HepG2 (cell line): ENCODE data around the gene GADD45GIP1. TPM values are rescaled to one million over a fixed set of nuclear protein-coding genes. Genes with fewer than 3 reads are reported as not detected.

Experiments used
- EHMT2 ChIP-seq: fragments of 200-600 bp; sonication (generic); IDR thresholded peaks from 2 replicates; pipeline ENCODE4 v1.7.0; 2017; ENCODE audit warnings: antibody characterized with exemption, low read depth, low read length, borderline replicate concordance
- GPBP1L1 ChIP-seq: sonication (generic); formaldehyde crosslinking; IDR thresholded peaks from 2 replicates; pipeline ENCODE4 v1.5.0; 2020; ENCODE audit warnings: mild to moderate bottlenecking, missing genetic modification reagents
- HHEX ChIP-seq: IDR thresholded peaks from 2 replicates; pipeline ENCODE4 v1.6.1; 2016; ENCODE audit warnings: control low read depth
- HMGXB3 ChIP-seq: sonication (generic); formaldehyde crosslinking; IDR thresholded peaks from 2 replicates; pipeline ENCODE4 v1.4.0; 2020; ENCODE audit warnings: missing genetic modification reagents, borderline replicate concordance
- MEF2D ChIP-seq: sonication (generic); formaldehyde crosslinking; IDR thresholded peaks from 2 replicates; pipeline ENCODE4 v1.5.1; 2020; ENCODE audit warnings: mild to moderate bottlenecking, missing genetic modification reagents
- NCOR1 ChIP-seq: fragments of 200-600 bp; sonication (generic); IDR thresholded peaks from 2 replicates; pipeline ENCODE4 v1.7.0; 2017; ENCODE audit warnings: antibody characterized with exemption, low read length, borderline replicate concordance
- PLSCR1 ChIP-seq: sonication (generic); formaldehyde crosslinking; IDR thresholded peaks from 2 replicates; pipeline ENCODE4 v1.5.0; 2020; ENCODE audit warnings: missing genetic modification reagents, mild to moderate bottlenecking, borderline replicate concordance
- SSRP1 ChIP-seq: IDR thresholded peaks from 2 replicates; pipeline ENCODE4 v1.6.1; 2016; ENCODE audit warnings: control low read depth
- ZBTB34 ChIP-seq: sonication (generic); formaldehyde crosslinking; IDR thresholded peaks from 2 replicates; pipeline ENCODE4 v1.8.0; 2022; ENCODE audit warnings: mild to moderate bottlenecking, missing genetic modification reagents
- ZBTB42 ChIP-seq: sonication (generic); formaldehyde crosslinking; IDR thresholded peaks from 2 replicates; pipeline ENCODE4 v1.5.0; 2020; ENCODE audit warnings: mild to moderate bottlenecking, missing genetic modification reagents
- ZBTB43 ChIP-seq: sonication (generic); formaldehyde crosslinking; conservative IDR thresholded peaks from 2 replicates; pipeline ENCODE4 v1.4.0; 2020; ENCODE audit warnings: missing genetic modification reagents
- ZFP36L1 ChIP-seq: sonication (generic); formaldehyde crosslinking; IDR thresholded peaks from 2 replicates; pipeline ENCODE4 v1.8.0; 2022; ENCODE audit warnings: mild to moderate bottlenecking, missing genetic modification reagents, moderate library complexity
- ZNF138 ChIP-seq: sonication (generic); formaldehyde crosslinking; IDR thresholded peaks from 2 replicates; pipeline ENCODE4 v1.5.0; 2020; ENCODE audit warnings: mild to moderate bottlenecking, low read depth, missing genetic modification reagents
- ZNF329 ChIP-seq: sonication (generic); formaldehyde crosslinking; IDR thresholded peaks from 2 replicates; pipeline ENCODE4 v1.9.0; 2021; ENCODE audit warnings: low read depth, mild to moderate bottlenecking, missing genetic modification reagents
- ZNF34 ChIP-seq: sonication (generic); formaldehyde crosslinking; IDR thresholded peaks from 2 replicates; pipeline ENCODE4 v1.4.0; 2020; ENCODE audit warnings: mild to moderate bottlenecking, missing genetic modification reagents, borderline replicate concordance
- ZNF749 ChIP-seq: sonication (generic); formaldehyde crosslinking; IDR thresholded peaks from 2 replicates; pipeline ENCODE4 v1.8.0; 2022; ENCODE audit warnings: mild to moderate bottlenecking, missing genetic modification reagents, moderate library complexity, borderline replicate concordance
- ZNF777 ChIP-seq: sonication (generic); formaldehyde crosslinking; IDR thresholded peaks from 2 replicates; pipeline ENCODE4 v1.4.0; 2020; ENCODE audit warnings: missing genetic modification reagents
- ZNF839 ChIP-seq: sonication (generic); formaldehyde crosslinking; IDR thresholded peaks from 2 replicates; pipeline ENCODE4 v1.4.0; 2020; ENCODE audit warnings: missing genetic modification reagents, mild to moderate bottlenecking, borderline replicate concordance
- ZSCAN12 ChIP-seq: sonication (generic); formaldehyde crosslinking; IDR thresholded peaks from 2 replicates; pipeline ENCODE4 v1.9.0; 2021; ENCODE audit warnings: mild to moderate bottlenecking, missing genetic modification reagents
- ZSCAN9 ChIP-seq: IDR thresholded peaks from 2 replicates; pipeline ENCODE4 v1.6.1; 2016; ENCODE audit warnings: borderline replicate concordance
- polyA plus RNA-seq, 8 experiments: library from polyadenylated mRNA; depleted of rRNA in 3 of 8; stranded (reverse) in 7 of 8; unstranded in 1 of 8; fragments of >200 nt; fragmentation: Illumina TruSeq in 4 of 8; extraction: Trizol in 4 of 8; gene quantifications; 2 replicates each; pipeline versions ENCODE4 v1.2.1 to v1.2.3, GENCODE V29; 2011 to 2016; ENCODE audit warnings: low read depth in 4 of 8, missing spikeins in 1 of 8, mixed read lengths in 1 of 8; ENCODE audit not compliant: insufficient read depth in 1 of 8
- total RNA-seq, 5 experiments: library from RNA; depleted of rRNA; stranded (reverse); fragments of >200 nt; fragmentation: Illumina TruSeq; extraction: Trizol; gene quantifications; 2 replicates each; pipeline ENCODE4 v1.2.3, GENCODE V29; 2016; ENCODE audit warnings: low read depth in 1 of 5

Gene GADD45GIP1
- total and polyA plus RNA-seq, 2 of the 13 experiments (the other 11 are each of a cell fraction or from before 2014, with no cell fraction given): 24.6 to 30.7 TPM

GRCh38 chr19:12937927-12938778 lies 18.9 kb downstream of the GADD45GIP1 start, which contains the start of gene CALR (continued):
- peak; percentile 97 for TF ChIP-seq HMGXB3
- peak; percentile 98 for TF ChIP-seq ZNF777 (CRISPR knock-in tag)
- peak; percentile 54; the same call in 1 of the 2 replicates for TF ChIP-seq ZSCAN9 (CRISPR knock-in tag)
- TF ChIP-seq EHMT2: no peak
- TF ChIP-seq ZNF749 (CRISPR knock-in tag): no peak
- peak; percentile 5; the same call in 1 of the 2 replicates for TF ChIP-seq ZBTB43 (CRISPR knock-in tag)
- TF ChIP-seq ZNF839 (CRISPR knock-in tag): no peak
- TF ChIP-seq NCOR1: no peak
- no peak for TF ChIP-seq ZBTB34 (CRISPR knock-in tag)
- no peak for TF ChIP-seq ZBTB42 (CRISPR knock-in tag)
- no peak for TF ChIP-seq SSRP1
- TF ChIP-seq ZNF138 (CRISPR knock-in tag): no peak
- no peak for TF ChIP-seq HHEX (CRISPR knock-in tag)
- peak; percentile 73; the same call in 1 of the 2 replicates for TF ChIP-seq ZNF329
- TF ChIP-seq PLSCR1 (CRISPR knock-in tag): no peak
- TF ChIP-seq GPBP1L1 (CRISPR knock-in tag): no peak
- TF ChIP-seq ZFP36L1: no peak
- 0 out of 2 replicates have a peak, but pooled peaks have one; percentile 60 for TF ChIP-seq MEF2D (CRISPR knock-in tag)
- TF ChIP-seq ZNF34 (CRISPR knock-in tag): peak; percentile 93
- TF ChIP-seq ZSCAN12: no peak
